ENCODE results near the gene REXO1. TPM values are rescaled to one million over a fixed set of nuclear protein-coding genes. Genes with fewer than 3 reads are reported as not detected.

The REXO1 gene
- total RNA-seq, 1 experiment from 2014 or later, result 56.8 TPM

- Mint-ChIP-seq H3K27ac (no peak overlapping the region), H3K4me3 (no peak overlapping the region), H3K27me3 (ENCODE audit: low read depth) (no peaks in the 10 kb centered on the region; the same call in none of the 2 replicates), H3K9me3 (no peaks in the 10 kb centered on the region; a peak in 2 of 5 replicates), H3K4me1 (peaks cover 0 to 2% of the 10 kb centered on the region in 2 experiments; a peak in 1 of 4 replicates), H3K36me3 (ENCODE audit: insufficient read depth in 1 of 3, low read depth in 3 of 3) (peaks cover 0 to 2% (median 0%) of the 10 kb centered on the region in 3 experiments; a peak in 2 of 7 replicates)
- Histone ChIP-seq H4K5ac (ENCODE audit: insufficient read length, low read depth, low read length) (no peak overlapping the region), H2BK15ac (ENCODE audit: low read depth, low read length) (no peak overlapping the region), H3K9me3 (ENCODE audit: control insufficient read depth, low read depth, low read length) (no peaks in the 10 kb centered on the region), H4K91ac (ENCODE audit: insufficient read length, low read depth, low read length) (no peak overlapping the region), H3K79me2 (ENCODE audit: insufficient read depth, low read length) (no peaks in the 10 kb centered on the region), H3K18ac (ENCODE audit: insufficient read length, low read depth, low read length) (no peak overlapping the region), H3K56ac (ENCODE audit: insufficient read length, low read depth, low read length) (no peak overlapping the region), H3K4me1 (ENCODE audit: insufficient read depth, low read length) (no peaks in the 10 kb centered on the region), H2AFZ (ENCODE audit: low read length) (no peak overlapping the region), H3K27me3 (ENCODE audit: insufficient read depth, low read length) (no peaks in the 10 kb centered on the region), H2BK12ac (ENCODE audit: insufficient read length, low read depth, low read length) (no peak overlapping the region), H2BK120ac (ENCODE audit: low read depth, low read length, poor library complexity, severe bottlenecking) (no peak overlapping the region), H3K14ac (ENCODE audit: insufficient read depth, low read length) (no peak overlapping the region), H2BK20ac (ENCODE audit: low read depth, low read length, poor library complexity, severe bottlenecking) (no peak overlapping the region), H3K23me2 (ENCODE audit: insufficient read length, low read depth, low read length, poor library complexity, severe bottlenecking) (no peaks in the 10 kb centered on the region), H3K9ac (ENCODE audit: extremely low read depth, insufficient read length, low read length) (no peak overlapping the region), H3K79me1 (ENCODE audit: insufficient read depth, low read depth, low read length, poor library complexity, severe bottlenecking) (no peaks in the 10 kb centered on the region), H2AK5ac (ENCODE audit: insufficient read length, low read length) (no peak overlapping the region), H4K8ac (replicated peaks; ENCODE audit: insufficient read length, low read depth, low read length) (no peak overlapping the region), H4K20me1 (ENCODE audit: control insufficient read depth, insufficient read depth, insufficient read length) (no peaks in the 10 kb centered on the region), H3T11ph (ENCODE audit: low read length) (no peak overlapping the region), H2BK5ac (ENCODE audit: insufficient read length, low read length) (no peak overlapping the region), H3K4ac (ENCODE audit: low read depth, low read length) (no peak overlapping the region), H3K27ac (ENCODE audit: insufficient read length, low read depth, low read length) (no peak overlapping the region), H3K23ac (ENCODE audit: insufficient read length, low read depth, low read length) (no peak overlapping the region), H3K4me2 (ENCODE audit: insufficient read depth, insufficient read length, low read length) (no peak overlapping the region)
- no CpG with 5 or more reads among the region's 24 CpGs for WGBS (ENCODE audit: extremely low coverage, insufficient read length, low lambda C conversion rate)
- no peak for TF ChIP-seq CTCF (conservative IDR thresholded peaks at IDR 0.05)
- no peak for DNase-seq
Observed at GRCh38 chr19:1805401-1806183, 42.7 kb downstream of the REXO1 start.
